HCT116 (cell line): ENCODE data around the gene MAPK7.

ENCODE experiments used
- EZH2 ChIP-seq: fragments of 200-600 bp; sonication (generic); IDR thresholded peaks from 2 replicates; pipeline ENCODE4 v1.6.1; 2017; ENCODE audit warnings: antibody characterized with exemption, mixed run types
- EZH2phosphoT487 ChIP-seq: fragments of 200-600 bp; IDR thresholded peaks from 2 replicates; pipeline ENCODE4 v1.6.1; 2018; ENCODE audit warnings: antibody characterized with exemption, borderline replicate concordance
- TCF7L2 ChIP-seq: IDR thresholded peaks from 2 replicates; pipeline ENCODE4 v1.7.0; 2011; ENCODE audit warnings: borderline replicate concordance, inconsistent platforms; ENCODE audit not compliant: insufficient read depth, insufficient read length; ENCODE audit errors: extremely low read depth
- TF ChIP-seq, protein P1 (sequence below), 3 experiments: fragments of 200-600 bp in 1 of 3; sonication (generic) in 1 of 3; IDR thresholded peaks in 2 of 3; conservative IDR thresholded peaks in 1 of 3; 2 replicates each; pipeline ENCODE4 v1.5.1; 2012 to 2017; ENCODE audit warnings: low read depth in 2 of 3, low read length in 2 of 3, antibody characterized with exemption in 1 of 3, borderline replicate concordance in 1 of 3, control low read depth in 1 of 3, mild to moderate bottlenecking in 1 of 3, mixed read lengths in 1 of 3, mixed run types in 1 of 3, moderate library complexity in 1 of 3; ENCODE audit not compliant: insufficient read depth in 1 of 3
- TF ChIP-seq, protein P2 (sequence below): IDR thresholded peaks from 2 replicates; pipeline ENCODE4 v1.6.1; 2012; ENCODE audit warnings: low read depth
- TF ChIP-seq, protein P3 (sequence below): IDR thresholded peaks from 2 replicates; pipeline ENCODE4 v1.6.1; 2011; ENCODE audit warnings: mild to moderate bottlenecking, low read length, moderate library complexity; ENCODE audit not compliant: insufficient replicate concordance; ENCODE audit errors: extremely low read depth

DNA sequence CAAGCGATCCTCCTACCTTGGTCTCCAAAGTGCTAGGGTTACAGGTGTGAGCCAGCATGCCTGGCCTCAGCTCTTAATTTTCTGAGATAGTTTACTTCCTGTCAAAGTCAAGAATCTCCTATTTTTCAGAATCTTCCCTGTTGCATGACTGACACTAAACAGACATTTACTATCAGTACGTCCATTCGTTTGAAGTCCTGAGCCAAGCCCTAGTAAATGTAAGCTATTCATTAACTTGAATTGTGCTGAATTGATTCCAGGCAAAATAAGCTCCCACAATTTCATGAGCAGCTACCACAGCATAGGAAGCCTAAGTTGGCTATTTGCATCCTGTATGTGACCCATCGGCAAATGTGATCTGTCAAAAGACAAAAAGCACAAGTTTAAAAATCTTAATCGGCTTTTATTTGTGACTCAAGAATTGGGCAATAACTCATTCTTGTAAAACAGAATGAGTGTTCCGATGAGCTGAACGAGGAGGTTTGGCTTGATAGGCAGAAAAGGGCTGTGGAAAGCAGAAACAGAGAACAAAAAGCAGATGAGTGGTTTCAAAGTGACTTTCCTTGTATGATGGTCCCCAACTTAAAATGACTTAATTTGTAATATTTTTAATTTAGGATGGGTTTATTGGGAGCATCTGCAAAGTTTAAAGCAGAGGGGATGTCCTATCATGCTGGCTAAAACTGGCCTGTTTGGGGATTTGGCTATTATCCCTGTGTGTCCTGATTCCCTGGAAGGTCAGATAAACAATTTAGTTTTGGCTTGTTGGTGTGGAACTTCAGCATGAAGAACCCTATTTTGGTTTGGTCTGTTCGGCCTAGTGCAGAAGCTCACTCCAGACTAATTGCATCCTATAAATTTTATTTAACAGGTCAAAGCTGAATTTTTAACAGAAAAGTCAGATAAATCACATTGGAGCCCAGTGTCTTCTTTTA, 46.9 kb downstream of the MAPK7 start:
- TF ChIP-seq EZH2, result no peak
- TF ChIP-seq, protein P1, sequence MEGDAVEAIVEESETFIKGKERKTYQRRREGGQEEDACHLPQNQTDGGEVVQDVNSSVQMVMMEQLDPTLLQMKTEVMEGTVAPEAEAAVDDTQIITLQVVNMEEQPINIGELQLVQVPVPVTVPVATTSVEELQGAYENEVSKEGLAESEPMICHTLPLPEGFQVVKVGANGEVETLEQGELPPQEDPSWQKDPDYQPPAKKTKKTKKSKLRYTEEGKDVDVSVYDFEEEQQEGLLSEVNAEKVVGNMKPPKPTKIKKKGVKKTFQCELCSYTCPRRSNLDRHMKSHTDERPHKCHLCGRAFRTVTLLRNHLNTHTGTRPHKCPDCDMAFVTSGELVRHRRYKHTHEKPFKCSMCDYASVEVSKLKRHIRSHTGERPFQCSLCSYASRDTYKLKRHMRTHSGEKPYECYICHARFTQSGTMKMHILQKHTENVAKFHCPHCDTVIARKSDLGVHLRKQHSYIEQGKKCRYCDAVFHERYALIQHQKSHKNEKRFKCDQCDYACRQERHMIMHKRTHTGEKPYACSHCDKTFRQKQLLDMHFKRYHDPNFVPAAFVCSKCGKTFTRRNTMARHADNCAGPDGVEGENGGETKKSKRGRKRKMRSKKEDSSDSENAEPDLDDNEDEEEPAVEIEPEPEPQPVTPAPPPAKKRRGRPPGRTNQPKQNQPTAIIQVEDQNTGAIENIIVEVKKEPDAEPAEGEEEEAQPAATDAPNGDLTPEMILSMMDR (IDR thresholded peaks at IDR 0.05 in 2 of 3, conservative IDR thresholded peaks at IDR 0.05 in 1 of 3; ENCODE audit: borderline replicate concordance in 1 of 3, insufficient read depth in 1 of 3, low read depth in 2 of 3, low read length in 2 of 3), result no peak
- TF ChIP-seq, protein P2, sequence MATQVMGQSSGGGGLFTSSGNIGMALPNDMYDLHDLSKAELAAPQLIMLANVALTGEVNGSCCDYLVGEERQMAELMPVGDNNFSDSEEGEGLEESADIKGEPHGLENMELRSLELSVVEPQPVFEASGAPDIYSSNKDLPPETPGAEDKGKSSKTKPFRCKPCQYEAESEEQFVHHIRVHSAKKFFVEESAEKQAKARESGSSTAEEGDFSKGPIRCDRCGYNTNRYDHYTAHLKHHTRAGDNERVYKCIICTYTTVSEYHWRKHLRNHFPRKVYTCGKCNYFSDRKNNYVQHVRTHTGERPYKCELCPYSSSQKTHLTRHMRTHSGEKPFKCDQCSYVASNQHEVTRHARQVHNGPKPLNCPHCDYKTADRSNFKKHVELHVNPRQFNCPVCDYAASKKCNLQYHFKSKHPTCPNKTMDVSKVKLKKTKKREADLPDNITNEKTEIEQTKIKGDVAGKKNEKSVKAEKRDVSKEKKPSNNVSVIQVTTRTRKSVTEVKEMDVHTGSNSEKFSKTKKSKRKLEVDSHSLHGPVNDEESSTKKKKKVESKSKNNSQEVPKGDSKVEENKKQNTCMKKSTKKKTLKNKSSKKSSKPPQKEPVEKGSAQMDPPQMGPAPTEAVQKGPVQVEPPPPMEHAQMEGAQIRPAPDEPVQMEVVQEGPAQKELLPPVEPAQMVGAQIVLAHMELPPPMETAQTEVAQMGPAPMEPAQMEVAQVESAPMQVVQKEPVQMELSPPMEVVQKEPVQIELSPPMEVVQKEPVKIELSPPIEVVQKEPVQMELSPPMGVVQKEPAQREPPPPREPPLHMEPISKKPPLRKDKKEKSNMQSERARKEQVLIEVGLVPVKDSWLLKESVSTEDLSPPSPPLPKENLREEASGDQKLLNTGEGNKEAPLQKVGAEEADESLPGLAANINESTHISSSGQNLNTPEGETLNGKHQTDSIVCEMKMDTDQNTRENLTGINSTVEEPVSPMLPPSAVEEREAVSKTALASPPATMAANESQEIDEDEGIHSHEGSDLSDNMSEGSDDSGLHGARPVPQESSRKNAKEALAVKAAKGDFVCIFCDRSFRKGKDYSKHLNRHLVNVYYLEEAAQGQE, result no peak
- no peak for TF ChIP-seq TCF7L2
- TF ChIP-seq, protein P3, sequence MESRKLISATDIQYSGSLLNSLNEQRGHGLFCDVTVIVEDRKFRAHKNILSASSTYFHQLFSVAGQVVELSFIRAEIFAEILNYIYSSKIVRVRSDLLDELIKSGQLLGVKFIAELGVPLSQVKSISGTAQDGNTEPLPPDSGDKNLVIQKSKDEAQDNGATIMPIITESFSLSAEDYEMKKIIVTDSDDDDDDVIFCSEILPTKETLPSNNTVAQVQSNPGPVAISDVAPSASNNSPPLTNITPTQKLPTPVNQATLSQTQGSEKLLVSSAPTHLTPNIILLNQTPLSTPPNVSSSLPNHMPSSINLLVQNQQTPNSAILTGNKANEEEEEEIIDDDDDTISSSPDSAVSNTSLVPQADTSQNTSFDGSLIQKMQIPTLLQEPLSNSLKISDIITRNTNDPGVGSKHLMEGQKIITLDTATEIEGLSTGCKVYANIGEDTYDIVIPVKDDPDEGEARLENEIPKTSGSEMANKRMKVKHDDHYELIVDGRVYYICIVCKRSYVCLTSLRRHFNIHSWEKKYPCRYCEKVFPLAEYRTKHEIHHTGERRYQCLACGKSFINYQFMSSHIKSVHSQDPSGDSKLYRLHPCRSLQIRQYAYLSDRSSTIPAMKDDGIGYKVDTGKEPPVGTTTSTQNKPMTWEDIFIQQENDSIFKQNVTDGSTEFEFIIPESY, result no peak
- TF ChIP-seq EZH2phosphoT487, result no peak
